Measurements from ENCODE around the gene CXorf65. TPM values are rescaled to one million over a fixed set of nuclear protein-coding genes. Genes with fewer than 3 reads are reported as not detected.

Gene CXorf65
- total RNA-seq, 1 experiment from 2014 or later, result not detected

- no peaks in the 10 kb centered on the region for H3K36me3 ChIP-seq (ENCODE audit: control insufficient read depth, insufficient read depth, low read length)
- peak overlapping the region; percentile 89 for H3K27ac Mint-ChIP-seq (ENCODE audit: unreplicated experiment)
- H3K4me1 ChIP-seq, result peaks cover 9% of the 10 kb centered on the region
- intact Hi-C loops (cut with micrococcal nuclease; ENCODE audit: unreplicated experiment), result no loop called here
- BruUV-seq (replicated peaks), result no TSS peak
- H3K4me3 ChIP-seq (ENCODE audit: low read depth, low read length), result peak overlapping the region; percentile 27
- H3K9me3 Mint-ChIP-seq (ENCODE audit: unreplicated experiment), result no peaks in the 10 kb centered on the region
- H3K36me3 Mint-ChIP-seq (ENCODE audit: insufficient read depth, unreplicated experiment), result peaks cover 6% of the 10 kb centered on the region
- no peak for TF ChIP-seq CTCF (IDR thresholded peaks at IDR 0.05; ENCODE audit: insufficient read depth in 1 of 2, low read depth in 1 of 2, low read length in 1 of 2, severe bottlenecking in 1 of 2, unreplicated experiment in 1 of 2)
- ChIA-PET POLR2A (interaction anchor here (0.7 kb wide), 1 partner anchor 80 kb away, joined by 17 read pairs; no protein-coding TSS in a partner anchor), CTCF (interaction anchor here (1.2 kb wide), 1 partner anchor 9 kb away, joined by 3 read pairs; no protein-coding TSS in a partner anchor)
- no peaks in the 10 kb centered on the region for H3K9me3 ChIP-seq
- H3K4me1 Mint-ChIP-seq (ENCODE audit: low read depth, unreplicated experiment), result peaks cover 13% of the 10 kb centered on the region
- H3K4me3 Mint-ChIP-seq (ENCODE audit: unreplicated experiment), result peak overlapping the region; percentile 78
- H3K27me3 Mint-ChIP-seq (ENCODE audit: insufficient read depth, unreplicated experiment), result no peaks in the 10 kb centered on the region
- no peaks in the 10 kb centered on the region for H3K27me3 ChIP-seq (replicated peaks; ENCODE audit: control insufficient read depth, insufficient read depth, low read length)
- peak; percentile 75 to 86 for DNase-seq
These were observed 3.2 kb downstream of the CXorf65 start for GRCh38 chrX:71103110-71103983.

GRCh38 chrX:71102292-71102691 lies 4.2 kb downstream of the CXorf65 start:
- no peak overlapping the region for H3K4me3 Mint-ChIP-seq (ENCODE audit: unreplicated experiment)
- H3K4me1 ChIP-seq, result peaks cover 9% of the 10 kb centered on the region
- CTCF ChIA-PET, result interaction anchor here (0.5 to 1.2 kb wide), 2 partner anchors 10 to 73 kb away, joined by 3 to 6 read pairs; no protein-coding TSS in a partner anchor
- peaks cover 2% of the 10 kb centered on the region for H3K36me3 Mint-ChIP-seq (ENCODE audit: insufficient read depth, unreplicated experiment)
- no peaks in the 10 kb centered on the region for H3K27me3 ChIP-seq (replicated peaks; ENCODE audit: control insufficient read depth, insufficient read depth, low read length)
- no peak for TF ChIP-seq CTCF (IDR thresholded peaks at IDR 0.05; ENCODE audit: insufficient read depth in 1 of 2, low read depth in 1 of 2, low read length in 1 of 2, severe bottlenecking in 1 of 2, unreplicated experiment in 1 of 2)
- H3K27me3 Mint-ChIP-seq (ENCODE audit: insufficient read depth, unreplicated experiment), result no peaks in the 10 kb centered on the region
- no peaks in the 10 kb centered on the region for H3K9me3 ChIP-seq
- no peaks in the 10 kb centered on the region for H3K36me3 ChIP-seq (ENCODE audit: control insufficient read depth, insufficient read depth, low read length)
- POLR2A ChIA-PET, result interaction anchor here (0.6 kb wide), 1 partner anchor 80 kb away, joined by 3 read pairs; no protein-coding TSS in a partner anchor
- intact Hi-C loops (cut with micrococcal nuclease; ENCODE audit: unreplicated experiment), result no loop called here
- no TSS peak for BruUV-seq (replicated peaks)
- H3K27ac Mint-ChIP-seq (ENCODE audit: unreplicated experiment), result peak overlapping the region; percentile 89
- no peaks in the 10 kb centered on the region for H3K9me3 Mint-ChIP-seq (ENCODE audit: unreplicated experiment)
- no peak for DNase-seq
- H3K4me1 Mint-ChIP-seq (ENCODE audit: low read depth, unreplicated experiment), result peaks cover 13% of the 10 kb centered on the region
- no peak overlapping the region for H3K4me3 ChIP-seq (ENCODE audit: low read depth, low read length)

- ChIA-PET CTCF (interaction anchor here (1.0 kb wide), 1 partner anchor 18 kb away, joined by 4 read pairs; the partner anchor contains the start of gene MED12), POLR2A (interaction anchor here (1.5 kb wide), 1 partner anchor 18 kb away, joined by 8 read pairs; the partner anchor contains the start of gene MED12)
- no TSS peak for BruUV-seq (replicated peaks)
- Histone ChIP-seq H3K4me3 (ENCODE audit: low read depth, low read length) (no peak overlapping the region), H3K9me3 (no peaks in the 10 kb centered on the region), H3K27me3 (replicated peaks; ENCODE audit: control insufficient read depth, insufficient read depth, low read length) (no peaks in the 10 kb centered on the region), H3K4me1 (peaks cover 5% of the 10 kb centered on the region), H3K36me3 (ENCODE audit: control insufficient read depth, insufficient read depth, low read length) (no peaks in the 10 kb centered on the region)
- DNase-seq, result peak in 1 of 2 experiments; percentile 27
- Mint-ChIP-seq H3K4me3 (ENCODE audit: unreplicated experiment) (no peak overlapping the region), H3K9me3 (ENCODE audit: unreplicated experiment) (no peaks in the 10 kb centered on the region), H3K27ac (ENCODE audit: unreplicated experiment) (peak overlapping the region; percentile 42), H3K36me3 (ENCODE audit: insufficient read depth, unreplicated experiment) (no peaks in the 10 kb centered on the region), H3K4me1 (ENCODE audit: low read depth, unreplicated experiment) (peaks cover 13% of the 10 kb centered on the region), H3K27me3 (ENCODE audit: insufficient read depth, unreplicated experiment) (no peaks in the 10 kb centered on the region)
- intact Hi-C loops (cut with micrococcal nuclease; ENCODE audit: unreplicated experiment), result no loop called here
- peak in 1 of 2 experiments; percentile 29 for TF ChIP-seq CTCF (IDR thresholded peaks at IDR 0.05; ENCODE audit: insufficient read depth in 1 of 2, low read depth in 1 of 2, low read length in 1 of 2, severe bottlenecking in 1 of 2, unreplicated experiment in 1 of 2)
These were observed 5.7 kb downstream of the CXorf65 start for GRCh38 chrX:71100581-71101505.
